Uterus (tissue), 2 donors: ENCODE results near the gene LLCFC1.

ENCODE experiments used
- CTCF ChIP-seq, 4 experiments: fragments of 200-600 bp in 2 of 4; fragments of 450-650 bp in 2 of 4; sonication (generic) in 2 of 4; IDR thresholded peaks; one replicate each; pipeline ENCODE4 v1.5.1; 2016 to 2019; ENCODE audit warnings: antibody characterized with exemption in 4 of 4, mild to moderate bottlenecking in 2 of 4, moderate library complexity in 1 of 4
- POLR2A ChIP-seq, 2 donors: fragments of 450-650 bp; IDR thresholded peaks; one replicate each; pipeline ENCODE4 v1.6.1; 2016; ENCODE audit warnings: antibody characterized with exemption in 2 of 2, mild to moderate bottlenecking in 1 of 2, moderate library complexity in 1 of 2

- TF ChIP-seq POLR2A (IDR thresholded peaks at IDR 0.05) (no peak), CTCF (IDR thresholded peaks at IDR 0.05) (no peak)
Measured at GRCh38 chr7:142898377-142899170, 40.7 kb upstream of the LLCFC1 start.
